Measurements from ENCODE around the gene WDR72. TPM values are rescaled to one million over a fixed set of nuclear protein-coding genes. Genes with fewer than 3 reads are reported as not detected.

The WDR72 gene
- total and polyA plus RNA-seq, 2 experiments from 2014 or later = 0.99 to 1.9 TPM

DNA sequence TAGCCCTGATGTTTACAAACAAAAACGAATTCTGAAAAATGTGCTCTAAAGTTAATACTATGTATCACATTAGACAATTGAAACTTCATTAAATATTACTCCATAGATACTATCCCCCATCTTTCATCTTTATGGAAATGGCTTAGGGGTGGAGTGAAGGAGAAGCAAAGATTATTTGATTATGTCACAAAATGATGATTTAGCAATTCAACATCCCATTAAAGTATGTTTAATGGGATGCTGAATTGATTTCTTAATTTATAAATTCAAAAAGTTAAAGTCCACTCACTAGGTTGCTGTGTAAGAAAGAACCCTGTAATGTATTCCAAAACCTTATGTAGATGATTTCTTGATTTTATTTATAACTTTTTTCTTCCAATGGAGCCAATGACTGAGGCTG, 201.1 kb downstream of the WDR72 start:
- no peak overlapping the region for H3K4me3 Mint-ChIP-seq
- H3K4me1 Mint-ChIP-seq = peaks cover 39% of the 10 kb centered on the region
- no peak for DNase-seq (ENCODE audit: low spot score)
- H3K36me3 Mint-ChIP-seq (ENCODE audit: low read depth) = no peaks in the 10 kb centered on the region
- H3K27me3 ChIP-seq (ENCODE audit: insufficient read depth) = no peaks in the 10 kb centered on the region; the same call in 1 of the 2 replicates
- no peak overlapping the region for H3K4me3 ChIP-seq
- H3K27me3 Mint-ChIP-seq (ENCODE audit: insufficient read depth, low read depth, poor library complexity) = no peaks in the 10 kb centered on the region
- no peaks in the 10 kb centered on the region for H3K36me3 ChIP-seq (ENCODE audit: insufficient read depth)
- H2AFZ ChIP-seq = no peak overlapping the region
- H4K20me1 ChIP-seq (replicated peaks; ENCODE audit: insufficient read depth) = no peaks in the 10 kb centered on the region
- H3K9me3 Mint-ChIP-seq = no peaks in the 10 kb centered on the region
- 0 out of 2 replicates have a peak, but pooled peaks cover 5% of the 10 kb centered on the region for H3K4me1 ChIP-seq (ENCODE audit: insufficient read depth)
- no peak for ATAC-seq
- H3F3A ChIP-seq (replicated peaks; ENCODE audit: low read depth) = no peaks in the 10 kb centered on the region
- no peak overlapping the region for H3K27ac Mint-ChIP-seq
- H3K79me2 ChIP-seq (replicated peaks; ENCODE audit: insufficient read depth) = no peaks in the 10 kb centered on the region
- H3K4me2 ChIP-seq = no peak overlapping the region
- no peaks in the 10 kb centered on the region for H3K9me2 ChIP-seq (ENCODE audit: insufficient read depth)
- H3K27ac ChIP-seq (ENCODE audit: low read depth) = no peak overlapping the region
- TF ChIP-seq CREB1 (CRISPR knock-in tag; IDR thresholded peaks at IDR 0.05; ENCODE audit: low read depth) = no peak

DNA sequence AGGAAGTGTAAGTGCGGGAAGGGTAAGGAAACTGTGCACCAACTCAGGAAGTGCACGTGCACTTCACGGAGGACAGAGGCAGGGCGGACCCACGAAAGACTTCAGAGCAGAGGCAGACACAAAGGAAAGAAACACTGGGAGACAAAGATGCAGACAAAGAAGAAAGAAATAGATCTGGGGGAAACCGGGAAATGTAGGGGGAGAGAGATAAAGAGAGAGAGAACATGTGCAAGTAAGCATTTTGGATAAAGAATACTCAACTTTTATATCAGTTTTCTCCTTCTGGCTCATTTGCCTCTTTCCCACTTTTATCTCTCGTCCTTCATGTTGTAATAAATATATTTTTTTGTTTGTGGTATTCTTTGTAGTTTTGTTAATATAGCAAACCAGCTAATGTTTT, 204.2 kb downstream of the WDR72 start:
- Histone ChIP-seq H2AFZ (no peak overlapping the region), H3K4me3 (no peak overlapping the region), H3K27me3 (ENCODE audit: insufficient read depth) (no peaks in the 10 kb centered on the region; the same call in 1 of the 2 replicates), H3K27ac (ENCODE audit: low read depth) (no peak overlapping the region), H3K4me1 (ENCODE audit: insufficient read depth) (0 out of 2 replicates have a peak, but pooled peaks cover 5% of the 10 kb centered on the region), H3K9me2 (ENCODE audit: insufficient read depth) (no peaks in the 10 kb centered on the region), H3K79me2 (replicated peaks; ENCODE audit: insufficient read depth) (no peaks in the 10 kb centered on the region), H4K20me1 (replicated peaks; ENCODE audit: insufficient read depth) (no peaks in the 10 kb centered on the region), H3K4me2 (no peak overlapping the region), H3F3A (replicated peaks; ENCODE audit: low read depth) (no peaks in the 10 kb centered on the region), H3K36me3 (ENCODE audit: insufficient read depth) (no peaks in the 10 kb centered on the region)
- H3K4me3 Mint-ChIP-seq = no peak overlapping the region
- H3K27ac Mint-ChIP-seq = no peak overlapping the region
- no peaks in the 10 kb centered on the region for H3K27me3 Mint-ChIP-seq (ENCODE audit: insufficient read depth, low read depth, poor library complexity)
- no peaks in the 10 kb centered on the region for H3K36me3 Mint-ChIP-seq (ENCODE audit: low read depth)
- H3K9me3 Mint-ChIP-seq = no peaks in the 10 kb centered on the region
- TF ChIP-seq ZNF114 (CRISPR knock-in tag; IDR thresholded peaks at IDR 0.05) (no peak), ZNF331 (CRISPR knock-in tag; IDR thresholded peaks at IDR 0.05; ENCODE audit: low read depth) (no peak), STAT1 (IDR thresholded peaks at IDR 0.05; ENCODE audit: unreplicated experiment) (no peak), POLR2AphosphoS5 (IDR thresholded peaks at IDR 0.05; ENCODE audit: low read depth) (no peak), EZH2 (IDR thresholded peaks at IDR 0.05; ENCODE audit: low read depth, unreplicated experiment) (no peak), CREB1 (CRISPR knock-in tag; IDR thresholded peaks at IDR 0.05; ENCODE audit: low read depth) (no peak), EZH2phosphoT487 (IDR thresholded peaks at IDR 0.05; ENCODE audit: unreplicated experiment) (no peak)
- TF ChIP-seq, protein P1, sequence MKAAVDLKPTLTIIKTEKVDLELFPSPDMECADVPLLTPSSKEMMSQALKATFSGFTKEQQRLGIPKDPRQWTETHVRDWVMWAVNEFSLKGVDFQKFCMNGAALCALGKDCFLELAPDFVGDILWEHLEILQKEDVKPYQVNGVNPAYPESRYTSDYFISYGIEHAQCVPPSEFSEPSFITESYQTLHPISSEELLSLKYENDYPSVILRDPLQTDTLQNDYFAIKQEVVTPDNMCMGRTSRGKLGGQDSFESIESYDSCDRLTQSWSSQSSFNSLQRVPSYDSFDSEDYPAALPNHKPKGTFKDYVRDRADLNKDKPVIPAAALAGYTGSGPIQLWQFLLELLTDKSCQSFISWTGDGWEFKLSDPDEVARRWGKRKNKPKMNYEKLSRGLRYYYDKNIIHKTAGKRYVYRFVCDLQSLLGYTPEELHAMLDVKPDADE (IDR thresholded peaks at IDR 0.05) = no peak
- TF ChIP-seq, protein P2, sequence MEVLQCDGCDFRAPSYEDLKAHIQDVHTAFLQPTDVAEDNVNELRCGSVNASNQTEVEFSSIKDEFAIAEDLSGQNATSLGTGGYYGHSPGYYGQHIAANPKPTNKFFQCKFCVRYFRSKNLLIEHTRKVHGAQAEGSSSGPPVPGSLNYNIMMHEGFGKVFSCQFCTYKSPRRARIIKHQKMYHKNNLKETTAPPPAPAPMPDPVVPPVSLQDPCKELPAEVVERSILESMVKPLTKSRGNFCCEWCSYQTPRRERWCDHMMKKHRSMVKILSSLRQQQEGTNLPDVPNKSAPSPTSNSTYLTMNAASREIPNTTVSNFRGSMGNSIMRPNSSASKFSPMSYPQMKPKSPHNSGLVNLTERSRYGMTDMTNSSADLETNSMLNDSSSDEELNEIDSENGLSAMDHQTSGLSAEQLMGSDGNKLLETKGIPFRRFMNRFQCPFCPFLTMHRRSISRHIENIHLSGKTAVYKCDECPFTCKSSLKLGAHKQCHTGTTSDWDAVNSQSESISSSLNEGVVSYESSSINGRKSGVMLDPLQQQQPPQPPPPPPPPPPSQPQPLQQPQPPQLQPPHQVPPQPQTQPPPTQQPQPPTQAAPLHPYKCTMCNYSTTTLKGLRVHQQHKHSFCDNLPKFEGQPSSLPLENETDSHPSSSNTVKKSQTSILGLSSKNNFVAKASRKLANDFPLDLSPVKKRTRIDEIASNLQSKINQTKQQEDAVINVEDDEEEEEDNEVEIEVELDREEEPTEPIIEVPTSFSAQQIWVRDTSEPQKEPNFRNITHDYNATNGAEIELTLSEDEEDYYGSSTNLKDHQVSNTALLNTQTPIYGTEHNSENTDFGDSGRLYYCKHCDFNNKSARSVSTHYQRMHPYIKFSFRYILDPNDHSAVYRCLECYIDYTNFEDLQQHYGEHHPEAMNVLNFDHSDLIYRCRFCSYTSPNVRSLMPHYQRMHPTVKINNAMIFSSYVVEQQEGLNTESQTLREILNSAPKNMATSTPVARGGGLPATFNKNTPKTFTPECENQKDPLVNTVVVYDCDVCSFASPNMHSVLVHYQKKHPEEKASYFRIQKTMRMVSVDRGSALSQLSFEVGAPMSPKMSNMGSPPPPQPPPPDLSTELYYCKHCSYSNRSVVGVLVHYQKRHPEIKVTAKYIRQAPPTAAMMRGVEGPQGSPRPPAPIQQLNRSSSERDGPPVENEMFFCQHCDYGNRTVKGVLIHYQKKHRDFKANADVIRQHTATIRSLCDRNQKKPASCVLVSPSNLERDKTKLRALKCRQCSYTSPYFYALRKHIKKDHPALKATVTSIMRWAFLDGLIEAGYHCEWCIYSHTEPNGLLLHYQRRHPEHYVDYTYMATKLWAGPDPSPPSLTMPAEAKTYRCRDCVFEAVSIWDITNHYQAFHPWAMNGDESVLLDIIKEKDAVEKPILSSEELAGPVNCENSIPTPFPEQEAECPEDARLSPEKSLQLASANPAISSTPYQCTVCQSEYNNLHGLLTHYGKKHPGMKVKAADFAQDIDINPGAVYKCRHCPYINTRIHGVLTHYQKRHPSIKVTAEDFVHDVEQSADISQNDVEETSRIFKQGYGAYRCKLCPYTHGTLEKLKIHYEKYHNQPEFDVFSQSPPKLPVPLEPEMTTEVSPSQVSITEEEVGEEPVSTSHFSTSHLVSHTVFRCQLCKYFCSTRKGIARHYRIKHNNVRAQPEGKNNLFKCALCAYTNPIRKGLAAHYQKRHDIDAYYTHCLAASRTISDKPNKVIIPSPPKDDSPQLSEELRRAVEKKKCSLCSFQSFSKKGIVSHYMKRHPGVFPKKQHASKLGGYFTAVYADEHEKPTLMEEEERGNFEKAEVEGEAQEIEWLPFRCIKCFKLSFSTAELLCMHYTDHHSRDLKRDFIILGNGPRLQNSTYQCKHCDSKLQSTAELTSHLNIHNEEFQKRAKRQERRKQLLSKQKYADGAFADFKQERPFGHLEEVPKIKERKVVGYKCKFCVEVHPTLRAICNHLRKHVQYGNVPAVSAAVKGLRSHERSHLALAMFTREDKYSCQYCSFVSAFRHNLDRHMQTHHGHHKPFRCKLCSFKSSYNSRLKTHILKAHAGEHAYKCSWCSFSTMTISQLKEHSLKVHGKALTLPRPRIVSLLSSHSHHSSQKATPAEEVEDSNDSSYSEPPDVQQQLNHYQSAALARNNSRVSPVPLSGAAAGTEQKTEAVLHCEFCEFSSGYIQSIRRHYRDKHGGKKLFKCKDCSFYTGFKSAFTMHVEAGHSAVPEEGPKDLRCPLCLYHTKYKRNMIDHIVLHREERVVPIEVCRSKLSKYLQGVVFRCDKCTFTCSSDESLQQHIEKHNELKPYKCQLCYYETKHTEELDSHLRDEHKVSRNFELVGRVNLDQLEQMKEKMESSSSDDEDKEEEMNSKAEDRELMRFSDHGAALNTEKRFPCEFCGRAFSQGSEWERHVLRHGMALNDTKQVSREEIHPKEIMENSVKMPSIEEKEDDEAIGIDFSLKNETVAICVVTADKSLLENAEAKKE (CRISPR knock-in tag; IDR thresholded peaks at IDR 0.05) = no peak
- TF ChIP-seq, protein P3, sequence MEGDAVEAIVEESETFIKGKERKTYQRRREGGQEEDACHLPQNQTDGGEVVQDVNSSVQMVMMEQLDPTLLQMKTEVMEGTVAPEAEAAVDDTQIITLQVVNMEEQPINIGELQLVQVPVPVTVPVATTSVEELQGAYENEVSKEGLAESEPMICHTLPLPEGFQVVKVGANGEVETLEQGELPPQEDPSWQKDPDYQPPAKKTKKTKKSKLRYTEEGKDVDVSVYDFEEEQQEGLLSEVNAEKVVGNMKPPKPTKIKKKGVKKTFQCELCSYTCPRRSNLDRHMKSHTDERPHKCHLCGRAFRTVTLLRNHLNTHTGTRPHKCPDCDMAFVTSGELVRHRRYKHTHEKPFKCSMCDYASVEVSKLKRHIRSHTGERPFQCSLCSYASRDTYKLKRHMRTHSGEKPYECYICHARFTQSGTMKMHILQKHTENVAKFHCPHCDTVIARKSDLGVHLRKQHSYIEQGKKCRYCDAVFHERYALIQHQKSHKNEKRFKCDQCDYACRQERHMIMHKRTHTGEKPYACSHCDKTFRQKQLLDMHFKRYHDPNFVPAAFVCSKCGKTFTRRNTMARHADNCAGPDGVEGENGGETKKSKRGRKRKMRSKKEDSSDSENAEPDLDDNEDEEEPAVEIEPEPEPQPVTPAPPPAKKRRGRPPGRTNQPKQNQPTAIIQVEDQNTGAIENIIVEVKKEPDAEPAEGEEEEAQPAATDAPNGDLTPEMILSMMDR (conservative IDR thresholded peaks at IDR 0.05; ENCODE audit: low read depth in 2 of 2) = no peak
- ATAC-seq = no peak
- no peak for DNase-seq (ENCODE audit: low spot score)
- H3K4me1 Mint-ChIP-seq = peaks cover 20% of the 10 kb centered on the region

Data from GM23338 (cell line).